HG03457 (cell line): Measurements from ENCODE around the gene SMYD3.

Source experiments
- ATAC-seq: cut with Tn5 transposase; IDR thresholded peaks from one replicate; pipeline ENCODE4 v1.9.1; 2021; ENCODE audit warnings: moderate number of reproducible peaks; ENCODE audit not compliant: unreplicated experiment

The SMYD3 gene

GRCh38 chr1:246155923-246156322 is 351.2 kb downstream of the SMYD3 start:
- ATAC-seq: no peak

- ATAC-seq: no peak
Measured at GRCh38 chr1:246153796-246154212, 353.3 kb downstream of the SMYD3 start.

- ATAC-seq: no peak
Measured at GRCh38 chr1:246152986-246153431, 354.1 kb downstream of the SMYD3 start.

- no peak for ATAC-seq
Measured at GRCh38 chr1:246151796-246152434, 355.2 kb downstream of the SMYD3 start.

GRCh38 chr1:246149543-246149942 is 357.5 kb downstream of the SMYD3 start:
- ATAC-seq: no peak

GRCh38 chr1:246147524-246148461 is 359.3 kb downstream of the SMYD3 start:
- no peak for ATAC-seq

- no peak for ATAC-seq
Measured at GRCh38 chr1:246146804-246147523, 360.1 kb downstream of the SMYD3 start.

GRCh38 chr1:246145900-246146299 is 361.2 kb downstream of the SMYD3 start:
- ATAC-seq: no peak

GRCh38 chr1:246144931-246145330 is 362.1 kb downstream of the SMYD3 start:
- no peak for ATAC-seq

GRCh38 chr1:246142320-246142893 is 364.7 kb downstream of the SMYD3 start:
- ATAC-seq: no peak

- no peak for ATAC-seq
Measured at GRCh38 chr1:246141306-246141705, 365.8 kb downstream of the SMYD3 start.

GRCh38 chr1:246139745-246140182 is 367.3 kb downstream of the SMYD3 start:
- no peak for ATAC-seq

- no peak for ATAC-seq
Measured at GRCh38 chr1:246138781-246139180, 368.3 kb downstream of the SMYD3 start.

- ATAC-seq: no peak
Measured at GRCh38 chr1:246136477-246136876, 370.6 kb downstream of the SMYD3 start.

- ATAC-seq: no peak
Measured at GRCh38 chr1:246134789-246135188, 372.3 kb downstream of the SMYD3 start.

- no peak for ATAC-seq
Measured at GRCh38 chr1:246131095-246131494, 376.0 kb downstream of the SMYD3 start.

- ATAC-seq: no peak
Measured at GRCh38 chr1:246128494-246129069, 378.5 kb downstream of the SMYD3 start.

- no peak for ATAC-seq
Measured at GRCh38 chr1:246126580-246126979, 380.5 kb downstream of the SMYD3 start.

- no peak for ATAC-seq
Measured at GRCh38 chr1:246122071-246122470, 385.0 kb downstream of the SMYD3 start.

GRCh38 chr1:246121533-246121932 is 385.5 kb downstream of the SMYD3 start:
- ATAC-seq: no peak
